HepG2 (cell line): ENCODE measurements around the gene SLC19A1.

ENCODE experiments used
- HIVEP1 ChIP-seq: sonication (generic); formaldehyde crosslinking; IDR thresholded peaks from 2 replicates; pipeline ENCODE4 v1.4.0; 2020; ENCODE audit warnings: mild to moderate bottlenecking, missing genetic modification reagents
- PAF1 ChIP-seq: IDR thresholded peaks from 2 replicates; pipeline ENCODE4 v1.6.1; 2016; ENCODE audit warnings: missing genetic modification reagents, missing compliant biosample characterization
- POLR2A ChIP-seq, 2 experiments: IDR thresholded peaks; 2 replicates each; pipeline ENCODE4 v1.6.1; 2011; ENCODE audit warnings: low read depth in 2 of 2, low read length in 2 of 2, mild to moderate bottlenecking in 1 of 2, moderate library complexity in 1 of 2; ENCODE audit not compliant: insufficient read depth in 1 of 2
- ZNF589 ChIP-seq: sonication (generic); formaldehyde crosslinking; conservative IDR thresholded peaks from 2 replicates; pipeline ENCODE4 v1.8.0; 2022; ENCODE audit warnings: mild to moderate bottlenecking, moderate library complexity, missing genetic modification reagents
- TF ChIP-seq, protein P1 (sequence below): conservative IDR thresholded peaks from 2 replicates; pipeline ENCODE4 v1.6.1; 2018; ENCODE audit warnings: missing genetic modification reagents
- TF ChIP-seq, protein P2 (sequence below), 2 experiments: sonication (generic) in 1 of 2; formaldehyde crosslinking in 1 of 2; IDR thresholded peaks; 2 replicates each; pipeline versions ENCODE4 v1.4.0 to v1.6.1; 2016 to 2020; ENCODE audit warnings: borderline replicate concordance in 1 of 2, low read depth in 1 of 2, mild to moderate bottlenecking in 1 of 2, missing genetic modification reagents in 1 of 2

DNA sequence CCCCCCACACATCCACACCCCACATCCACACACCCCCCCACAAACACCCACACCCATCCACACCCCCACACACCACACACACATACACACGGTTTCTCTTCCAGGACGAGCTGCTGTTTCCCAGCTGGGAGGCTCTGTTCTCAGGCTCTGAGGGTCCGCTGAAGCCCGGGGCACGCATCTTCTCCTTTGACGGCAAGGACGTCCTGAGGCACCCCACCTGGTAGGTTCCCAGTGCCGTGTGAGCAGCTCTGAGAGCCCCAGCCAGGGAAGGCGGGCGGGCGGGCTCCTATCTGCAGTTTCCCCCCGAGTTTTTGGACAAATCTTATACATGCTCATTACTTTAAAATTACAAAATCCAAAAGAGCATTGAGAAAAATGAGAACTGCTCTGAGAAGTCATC, 31.2 kb downstream of the SLC19A1 start:
- TF ChIP-seq ZNF589 (no peak), PAF1 (CRISPR knock-in tag) (no peak), POLR2A (IDR thresholded peaks at IDR 0.05; ENCODE audit: insufficient read depth in 1 of 2, low read depth in 2 of 2, low read length in 2 of 2) (no peak), HIVEP1 (CRISPR knock-in tag) (no peak)
- TF ChIP-seq, protein P1, sequence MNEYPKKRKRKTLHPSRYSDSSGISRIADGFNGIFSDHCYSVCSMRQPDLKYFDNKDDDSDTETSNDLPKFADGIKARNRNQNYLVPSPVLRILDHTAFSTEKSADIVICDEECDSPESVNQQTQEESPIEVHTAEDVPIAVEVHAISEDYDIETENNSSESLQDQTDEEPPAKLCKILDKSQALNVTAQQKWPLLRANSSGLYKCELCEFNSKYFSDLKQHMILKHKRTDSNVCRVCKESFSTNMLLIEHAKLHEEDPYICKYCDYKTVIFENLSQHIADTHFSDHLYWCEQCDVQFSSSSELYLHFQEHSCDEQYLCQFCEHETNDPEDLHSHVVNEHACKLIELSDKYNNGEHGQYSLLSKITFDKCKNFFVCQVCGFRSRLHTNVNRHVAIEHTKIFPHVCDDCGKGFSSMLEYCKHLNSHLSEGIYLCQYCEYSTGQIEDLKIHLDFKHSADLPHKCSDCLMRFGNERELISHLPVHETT, result no peak
- TF ChIP-seq, protein P2, sequence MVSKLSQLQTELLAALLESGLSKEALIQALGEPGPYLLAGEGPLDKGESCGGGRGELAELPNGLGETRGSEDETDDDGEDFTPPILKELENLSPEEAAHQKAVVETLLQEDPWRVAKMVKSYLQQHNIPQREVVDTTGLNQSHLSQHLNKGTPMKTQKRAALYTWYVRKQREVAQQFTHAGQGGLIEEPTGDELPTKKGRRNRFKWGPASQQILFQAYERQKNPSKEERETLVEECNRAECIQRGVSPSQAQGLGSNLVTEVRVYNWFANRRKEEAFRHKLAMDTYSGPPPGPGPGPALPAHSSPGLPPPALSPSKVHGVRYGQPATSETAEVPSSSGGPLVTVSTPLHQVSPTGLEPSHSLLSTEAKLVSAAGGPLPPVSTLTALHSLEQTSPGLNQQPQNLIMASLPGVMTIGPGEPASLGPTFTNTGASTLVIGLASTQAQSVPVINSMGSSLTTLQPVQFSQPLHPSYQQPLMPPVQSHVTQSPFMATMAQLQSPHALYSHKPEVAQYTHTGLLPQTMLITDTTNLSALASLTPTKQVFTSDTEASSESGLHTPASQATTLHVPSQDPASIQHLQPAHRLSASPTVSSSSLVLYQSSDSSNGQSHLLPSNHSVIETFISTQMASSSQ (IDR thresholded peaks at IDR 0.05; ENCODE audit: low read depth), result no peak
- TF ChIP-seq, protein P2 (CRISPR knock-in tag; IDR thresholded peaks at IDR 0.05; ENCODE audit: borderline replicate concordance), result no peak
